ENCODE measurements around the gene REC114. TPM values are rescaled to one million over a fixed set of nuclear protein-coding genes. Genes with fewer than 3 reads are reported as not detected.

The REC114 gene
- total and polyA plus RNA-seq, 9 of the 15 experiments (the other 6 are each of a cell fraction or from before 2014, with no cell fraction given) = 0.07 to 0.24 TPM; not detected in 7

GRCh38 chr15:73485372-73485771 is 42.4 kb downstream of the REC114 start:
- ChIA-PET CTCF (ENCODE audit: low intra/inter-chr PET ratio) (no interaction called here), POLR2A (interaction anchor here (0.8 to 1.2 kb wide), 3 partner anchors 20 to 200 kb away, joined by 3 to 4 read pairs (median 4); no protein-coding TSS in a partner anchor)
- Histone ChIP-seq H2AFZ (ENCODE audit: low read depth, low read length) (peak overlapping the region; percentile 72), H3K4me1 (replicated peaks in 1 of 2; ENCODE audit: control insufficient read depth in 2 of 2, insufficient read depth in 2 of 2, low read length in 2 of 2) (peaks cover 11 to 17% of the 10 kb centered on the region in 2 experiments; a peak in 4 of 5 replicates), H3K27me3 (ENCODE audit: control insufficient read depth in 2 of 2, insufficient read depth in 2 of 2, low read length in 2 of 2) (no peaks in the 10 kb centered on the region), H3K4me2 (ENCODE audit: insufficient read depth, low read length) (peak overlapping the region; percentile 40; the same call in 1 of the 2 replicates), H3K9ac (ENCODE audit: insufficient read depth in 1 of 2, low read depth in 2 of 2, low read length in 2 of 2) (no peak overlapping the region), H3K36me3 (ENCODE audit: control insufficient read depth, insufficient read depth, low read length) (no peaks in the 10 kb centered on the region), H3K9me3 (replicated peaks; ENCODE audit: control insufficient read depth, insufficient read depth, low read depth, low read length) (no peaks in the 10 kb centered on the region), H4K20me1 (replicated peaks; ENCODE audit: control insufficient read depth, insufficient read depth, low read length) (no peaks in the 10 kb centered on the region), H3K9me1 (ENCODE audit: control insufficient read depth, insufficient read depth, low read length) (no peaks in the 10 kb centered on the region), H3K79me2 (ENCODE audit: control insufficient read depth, insufficient read depth, low read length) (no peaks in the 10 kb centered on the region), H3K27ac (ENCODE audit: extremely low read depth, low read depth, low read length) (no peak overlapping the region), H3K4me3 (no peak overlapping the region)
- 4% methylated on average over 5 of the region's 5 CpGs for WGBS (ENCODE audit: insufficient coverage, low coverage, missing lambda C conversion rate)
- BruUV-seq (replicated peaks) = no TSS peak
- no peak for TF ChIP-seq GABPA (tag; conservative IDR thresholded peaks at IDR 0.05; ENCODE audit: low read depth)
- peak; percentile 72 for TF ChIP-seq ZNF766 (CRISPR knock-in tag; conservative IDR thresholded peaks at IDR 0.05)
- peak; percentile 94 for TF ChIP-seq CHD2 (IDR thresholded peaks at IDR 0.05; ENCODE audit: low read depth, low read length)
- no peak for TF ChIP-seq DACH1 (IDR thresholded peaks at IDR 0.05; ENCODE audit: partially characterized antibody)
- TF ChIP-seq SMARCB1 (IDR thresholded peaks at IDR 0.05; ENCODE audit: insufficient read length, low read depth) = no peak
- TF ChIP-seq FOXK1 (CRISPR knock-in tag; IDR thresholded peaks at IDR 0.05; ENCODE audit: borderline replicate concordance) = no peak
- TF ChIP-seq, protein P1, sequence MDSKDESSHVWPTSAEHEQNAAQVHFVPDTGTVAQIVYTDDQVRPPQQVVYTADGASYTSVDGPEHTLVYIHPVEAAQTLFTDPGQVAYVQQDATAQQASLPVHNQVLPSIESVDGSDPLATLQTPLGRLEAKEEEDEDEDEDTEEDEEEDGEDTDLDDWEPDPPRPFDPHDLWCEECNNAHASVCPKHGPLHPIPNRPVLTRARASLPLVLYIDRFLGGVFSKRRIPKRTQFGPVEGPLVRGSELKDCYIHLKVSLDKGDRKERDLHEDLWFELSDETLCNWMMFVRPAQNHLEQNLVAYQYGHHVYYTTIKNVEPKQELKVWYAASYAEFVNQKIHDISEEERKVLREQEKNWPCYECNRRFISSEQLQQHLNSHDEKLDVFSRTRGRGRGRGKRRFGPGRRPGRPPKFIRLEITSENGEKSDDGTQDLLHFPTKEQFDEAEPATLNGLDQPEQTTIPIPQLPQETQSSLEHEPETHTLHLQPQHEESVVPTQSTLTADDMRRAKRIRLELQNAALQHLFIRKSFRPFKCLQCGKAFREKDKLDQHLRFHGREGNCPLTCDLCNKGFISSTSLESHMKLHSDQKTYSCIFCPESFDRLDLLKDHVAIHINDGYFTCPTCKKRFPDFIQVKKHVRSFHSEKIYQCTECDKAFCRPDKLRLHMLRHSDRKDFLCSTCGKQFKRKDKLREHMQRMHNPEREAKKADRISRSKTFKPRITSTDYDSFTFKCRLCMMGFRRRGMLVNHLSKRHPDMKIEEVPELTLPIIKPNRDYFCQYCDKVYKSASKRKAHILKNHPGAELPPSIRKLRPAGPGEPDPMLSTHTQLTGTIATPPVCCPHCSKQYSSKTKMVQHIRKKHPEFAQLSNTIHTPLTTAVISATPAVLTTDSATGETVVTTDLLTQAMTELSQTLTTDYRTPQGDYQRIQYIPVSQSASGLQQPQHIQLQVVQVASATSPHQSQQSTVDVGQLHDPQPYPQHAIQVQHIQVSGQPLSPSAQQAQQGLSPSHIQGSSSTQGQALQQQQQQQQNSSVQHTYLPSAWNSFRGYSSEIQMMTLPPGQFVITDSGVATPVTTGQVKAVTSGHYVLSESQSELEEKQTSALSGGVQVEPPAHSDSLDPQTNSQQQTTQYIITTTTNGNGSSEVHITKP (IDR thresholded peaks at IDR 0.05; ENCODE audit: partially characterized antibody) = peak; percentile 86
- no peak for TF ChIP-seq MAFF (IDR thresholded peaks at IDR 0.05; ENCODE audit: low read length)
- TF ChIP-seq HMBOX1 (IDR thresholded peaks at IDR 0.05) = peak; percentile 34; the same call in 1 of the 2 replicates
- TF ChIP-seq CBFA2T3 (IDR thresholded peaks at IDR 0.05) = 0 out of 2 replicates have a peak, but pooled peaks have one; percentile 2
- TF ChIP-seq NRF1 (conservative IDR thresholded peaks at IDR 0.05 in 1 of 2, IDR thresholded peaks at IDR 0.05 in 1 of 2) = peak; percentile 52 to 65; a peak in 3 of 4 replicates
- DNase-seq (ENCODE audit: extremely low read depth in 1 of 4, low spot score in 3 of 4) = peak in 2 of 4 experiments; percentile 25 to 74
- peak; percentile 76 for FAIRE-seq
- in situ Hi-C loops (cut with MboI) = no loop called here
- ATAC-seq = peak; percentile 86
- intact Hi-C loops (cut with micrococcal nuclease) = no loop called here

Measured in K562 (cell line).